HG03460 (cell line): ENCODE results near the gene OR52I1.

Experiments used
- ATAC-seq: cut with Tn5 transposase; IDR thresholded peaks from one replicate; pipeline ENCODE4 v1.9.1; 2021; ENCODE audit not compliant: unreplicated experiment

The OR52I1 gene

DNA sequence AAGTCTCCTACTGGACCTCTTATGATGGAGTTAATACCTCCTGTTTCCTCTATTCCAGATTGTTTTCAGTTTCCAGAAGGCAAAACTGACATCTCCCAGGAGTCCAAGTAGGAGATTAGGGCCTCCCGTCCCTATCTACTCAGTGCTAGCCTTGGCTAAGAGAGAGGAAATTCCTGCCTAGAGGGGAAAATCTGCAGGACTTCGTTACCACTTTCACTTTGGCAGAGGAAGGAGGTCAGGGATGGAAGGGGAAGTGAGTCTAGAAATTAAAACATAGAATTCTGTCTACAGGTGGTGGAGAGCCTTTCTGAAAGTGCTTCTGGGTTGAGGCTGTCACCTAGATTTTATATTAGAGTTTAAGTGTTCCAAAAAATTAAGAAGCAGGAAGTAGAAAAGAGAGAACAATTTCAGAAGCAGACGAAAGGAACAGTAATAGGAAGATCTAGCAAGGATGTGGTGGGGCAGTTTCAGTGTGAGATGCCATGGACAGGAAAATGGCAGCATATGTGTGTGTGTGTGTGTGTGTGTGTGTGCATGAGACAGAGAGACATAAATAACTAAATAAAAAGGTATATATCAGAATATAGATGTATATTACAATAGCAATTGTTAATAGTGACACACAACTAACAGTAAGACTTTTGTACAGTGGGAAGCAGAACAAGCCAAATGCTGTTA lies 16.6 kb downstream of the OR52I1 start:
- no peak for ATAC-seq

DNA sequence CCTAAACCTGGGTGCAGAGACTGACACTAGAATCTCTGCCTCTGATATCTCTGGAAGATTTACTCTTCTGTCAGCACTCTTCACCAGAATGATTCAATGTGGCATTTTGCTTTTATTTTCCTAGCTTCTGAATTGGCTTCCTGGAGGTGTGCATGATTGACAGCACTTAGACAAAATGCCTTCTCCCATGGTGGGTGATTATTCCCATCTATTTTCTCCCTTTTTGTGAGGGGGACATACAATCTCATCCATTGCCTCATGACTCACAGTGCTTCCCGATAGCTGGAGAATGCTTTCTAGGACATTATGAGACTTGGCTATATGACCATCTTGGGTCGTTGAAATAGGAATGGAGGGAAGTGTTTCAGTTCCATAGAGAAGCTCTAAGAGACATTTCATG lies 18.1 kb downstream of the OR52I1 start:
- no peak for ATAC-seq

DNA sequence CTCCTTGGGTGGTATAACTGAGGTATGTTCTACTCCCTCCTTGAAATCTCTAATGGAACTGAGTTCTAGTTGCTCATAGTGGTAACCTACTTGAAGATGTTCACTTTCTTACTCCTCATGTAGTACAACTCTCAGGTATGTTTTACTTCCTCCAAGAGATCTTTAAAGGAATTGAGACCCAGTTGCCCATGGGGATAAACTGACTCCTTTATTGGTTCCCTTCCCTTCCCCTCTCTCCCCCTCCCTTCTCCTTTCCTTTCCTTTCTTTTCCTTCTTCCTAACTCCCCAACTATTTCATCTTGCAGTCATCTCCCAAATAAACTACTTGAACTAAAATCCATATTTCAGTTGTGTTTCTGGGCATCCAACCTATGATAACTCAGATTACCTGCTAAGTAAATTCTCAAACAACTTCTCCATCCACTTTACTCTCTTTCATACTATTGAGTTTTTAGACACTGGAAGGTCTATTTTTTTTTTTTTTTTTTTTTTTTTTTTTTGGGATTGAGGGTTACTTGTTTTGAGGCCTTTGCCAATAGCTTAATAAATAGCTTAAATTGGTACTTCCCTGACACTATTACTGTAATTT lies 22.1 kb downstream of the OR52I1 start:
- ATAC-seq, result no peak

GRCh38 chr11:4619514-4619913 lies 25.7 kb downstream of the OR52I1 start:
- ATAC-seq, result no peak

GRCh38 chr11:4626207-4627099 lies 32.6 kb downstream of the OR52I1 start:
- no peak for ATAC-seq

GRCh38 chr11:4636136-4636535 lies 42.3 kb downstream of the OR52I1 start:
- no peak for ATAC-seq

DNA sequence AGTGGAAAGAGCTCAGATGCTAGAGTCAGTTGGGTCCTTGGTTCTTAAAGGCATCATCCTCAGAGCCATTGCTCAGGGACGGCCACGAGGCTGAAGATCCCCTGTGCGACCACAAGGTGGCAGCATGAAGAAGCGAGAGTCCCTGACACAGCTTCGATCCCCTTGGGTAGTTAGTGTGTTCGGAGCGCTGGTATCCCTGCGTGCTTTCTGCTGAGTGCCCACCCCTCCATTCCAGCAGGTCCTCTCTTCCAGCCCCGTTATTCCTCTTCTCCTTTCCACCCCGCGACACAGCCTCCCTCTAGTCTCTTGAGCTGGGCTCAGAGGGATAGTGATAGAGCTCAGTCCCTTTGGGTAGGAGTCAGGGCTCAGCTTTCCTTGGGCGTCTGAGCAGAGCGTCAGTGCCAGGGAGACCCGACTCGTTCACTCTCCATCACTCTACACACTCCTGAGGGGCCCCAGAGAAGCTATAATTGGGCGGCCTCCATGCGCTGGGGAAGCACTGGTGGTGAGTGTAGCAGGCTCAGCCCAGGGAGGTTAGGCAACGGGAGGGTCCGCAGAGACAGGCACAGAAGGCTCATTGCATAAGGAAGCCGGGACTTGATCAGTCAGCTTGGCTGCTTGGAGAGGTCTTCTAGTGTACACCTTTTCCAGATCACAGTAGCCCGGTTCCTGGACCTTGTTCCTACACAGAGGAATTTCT lies 43.3 kb downstream of the OR52I1 start, which contains the start of gene OR51D1:
TSS of gene OR51D1 (plus strand) at position 516 of the 700 bp plus-strand sequence. CDS start 2,314 bp downstream, outside the sequence.
- peak; percentile 99 for ATAC-seq

DNA sequence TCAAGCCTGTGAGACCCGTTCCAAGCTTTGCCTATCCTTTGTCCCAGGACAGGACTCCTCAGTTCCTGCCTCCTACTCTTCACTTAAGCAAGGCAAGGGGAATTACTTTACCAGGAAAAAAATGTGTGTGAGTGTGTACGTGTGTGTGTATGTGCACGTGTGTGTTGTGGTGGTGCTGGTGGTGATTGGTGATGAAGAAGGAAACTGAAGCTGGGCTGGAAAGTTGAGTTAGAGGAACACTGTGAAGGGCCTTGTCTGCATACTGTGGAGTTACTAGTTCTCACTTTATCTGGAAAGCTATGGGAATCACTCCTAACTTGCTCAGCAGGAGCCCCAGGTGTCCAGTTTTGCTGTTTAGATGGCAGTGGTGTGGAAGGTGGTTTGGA lies 43.8 kb downstream of the OR52I1 start:
- no peak for ATAC-seq

DNA sequence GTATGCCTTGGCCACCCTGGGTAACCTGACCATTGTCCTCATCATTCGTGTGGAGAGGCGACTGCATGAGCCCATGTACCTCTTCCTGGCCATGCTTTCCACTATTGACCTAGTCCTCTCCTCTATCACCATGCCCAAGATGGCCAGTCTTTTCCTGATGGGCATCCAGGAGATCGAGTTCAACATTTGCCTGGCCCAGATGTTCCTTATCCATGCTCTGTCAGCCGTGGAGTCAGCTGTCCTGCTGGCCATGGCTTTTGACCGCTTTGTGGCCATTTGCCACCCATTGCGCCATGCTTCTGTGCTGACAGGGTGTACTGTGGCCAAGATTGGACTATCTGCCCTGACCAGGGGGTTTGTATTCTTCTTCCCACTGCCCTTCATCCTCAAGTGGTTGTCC lies 46.1 kb downstream of the OR52I1 start:
- no peak for ATAC-seq

DNA sequence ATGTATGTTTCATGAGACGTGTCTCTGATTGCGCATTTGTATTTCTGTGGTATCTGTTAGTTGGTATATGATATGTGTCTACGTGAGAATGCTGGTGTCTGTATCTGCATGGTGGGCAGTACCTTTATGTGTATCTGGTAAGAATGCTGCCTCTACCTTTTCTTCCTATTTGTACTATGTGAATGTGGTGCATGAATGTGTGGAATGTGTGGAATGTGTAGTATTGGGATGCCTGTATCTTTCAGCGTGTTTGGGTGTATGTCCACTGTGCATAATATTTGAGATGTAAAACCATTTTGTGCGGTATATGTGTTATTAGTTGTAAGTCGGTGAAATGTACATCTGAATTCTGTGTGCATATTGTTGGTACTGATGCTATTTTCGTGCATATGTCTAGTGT lies 47.7 kb downstream of the OR52I1 start:
- ATAC-seq, result no peak

GRCh38 chr11:4642043-4642442 lies 48.2 kb downstream of the OR52I1 start:
- ATAC-seq, result no peak

DNA sequence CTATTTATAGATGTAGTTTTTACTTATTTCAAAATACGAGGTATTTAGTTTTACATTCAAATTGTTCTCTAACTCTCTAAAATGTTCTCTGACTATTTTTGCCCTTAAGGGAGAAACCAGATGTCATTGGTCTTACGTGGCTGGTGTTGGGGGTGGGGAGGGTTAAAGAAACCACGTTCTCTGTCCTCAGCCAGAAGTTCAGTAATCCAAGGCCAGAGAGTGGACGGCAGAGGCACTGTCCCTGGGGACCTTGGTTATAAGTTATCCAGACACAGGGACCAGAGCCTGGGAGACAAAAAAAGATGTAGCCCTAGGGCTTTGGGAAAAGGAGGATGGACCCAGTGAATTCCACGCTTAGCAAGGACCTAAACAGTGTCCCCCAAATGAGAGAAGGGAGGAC lies 49.2 kb downstream of the OR52I1 start:
- no peak for ATAC-seq

- ATAC-seq, result no peak
Measured at GRCh38 chr11:4643682-4644081, 49.8 kb downstream of the OR52I1 start, which contains the start of gene OR51E1. Gene OR51E1 (plus strand): TSS chr11:4643982. CDS start chr11:4652527, 8,545 bp downstream.

- no peak for ATAC-seq
Measured at GRCh38 chr11:4644233-4644632, 50.4 kb downstream of the OR52I1 start.
